GM19467 (cell line): ENCODE results near the gene EHBP1.

Experiments used
- ATAC-seq: cut with Tn5 transposase; IDR thresholded peaks from one replicate; pipeline ENCODE4 v1.9.1; 2021; ENCODE audit warnings: mild to moderate bottlenecking, moderate library complexity; ENCODE audit not compliant: unreplicated experiment

EHBP1 gene

DNA sequence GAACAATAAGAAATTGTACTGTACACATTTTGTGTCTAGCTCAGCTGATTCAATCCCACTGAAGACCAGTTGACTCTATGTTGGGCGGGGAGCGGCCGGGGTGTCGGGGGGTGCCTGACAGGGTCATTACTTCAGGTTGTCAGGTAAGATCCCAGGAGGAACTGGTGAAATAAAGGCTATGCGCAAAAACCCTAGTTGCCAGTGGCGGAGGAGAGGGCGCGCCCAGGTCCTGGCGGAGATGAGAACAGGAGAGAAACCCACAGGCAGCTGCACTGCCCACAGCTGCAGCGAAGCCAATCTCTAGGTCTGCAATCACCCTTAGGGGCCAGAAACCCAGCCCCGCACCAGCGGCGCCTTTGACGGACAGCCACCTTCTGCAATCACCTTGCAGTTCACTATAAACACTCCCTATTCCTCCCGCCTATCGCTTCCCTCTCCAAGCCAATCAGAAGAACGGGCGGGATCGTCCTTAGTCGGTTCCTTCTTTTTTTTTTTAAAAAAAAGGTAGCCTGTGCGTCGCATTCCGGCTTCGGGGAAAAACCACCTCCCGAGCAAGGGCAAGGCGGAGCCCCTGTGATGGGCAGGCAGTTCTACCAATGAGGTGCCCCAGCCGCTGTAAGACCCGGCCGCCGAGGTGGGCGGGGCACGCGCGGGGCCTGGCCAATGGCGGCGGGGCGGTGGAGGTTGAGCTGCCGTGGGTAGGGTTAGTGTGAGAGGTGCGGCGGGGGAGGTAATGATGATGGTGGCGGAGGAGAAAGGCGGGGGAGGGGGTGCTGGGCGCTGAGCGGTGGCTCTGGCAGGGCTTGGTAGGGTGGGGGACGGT lies at the start of gene EHBP1:
Gene EHBP1, plus strand, starts transcription at position 707 of the 823 bp plus-strand sequence. CDS start 1,479 bp downstream, outside the sequence.
- peak; percentile 95 for ATAC-seq

GRCh38 chr2:62657783-62658182 lies 47.7 kb upstream of the EHBP1 start:
- ATAC-seq: peak; percentile 48

GRCh38 chr2:62658891-62659290 lies 46.6 kb upstream of the EHBP1 start:
- ATAC-seq: no peak

DNA sequence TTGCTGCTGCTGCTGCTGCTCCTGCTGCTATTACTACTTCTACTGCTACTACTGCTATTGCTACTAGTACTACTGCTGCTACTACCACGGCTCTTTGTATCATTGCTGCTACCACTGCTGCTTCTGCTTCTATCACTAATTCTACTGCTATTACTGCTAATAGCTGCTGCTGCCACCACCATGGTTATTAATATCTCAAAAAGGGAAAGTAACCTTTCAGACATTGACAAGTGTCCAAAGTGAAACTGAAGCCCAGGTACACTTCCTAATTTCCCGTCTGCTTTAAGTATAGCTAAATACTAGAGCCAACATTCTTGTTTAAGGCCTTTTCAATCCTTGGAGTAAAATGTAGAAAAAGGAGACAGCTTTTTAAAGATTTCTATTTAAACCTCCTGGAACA lies 45.4 kb upstream of the EHBP1 start:
- ATAC-seq: peak; percentile 75

GRCh38 chr2:62660582-62661262 lies 44.8 kb upstream of the EHBP1 start:
- ATAC-seq: no peak

DNA sequence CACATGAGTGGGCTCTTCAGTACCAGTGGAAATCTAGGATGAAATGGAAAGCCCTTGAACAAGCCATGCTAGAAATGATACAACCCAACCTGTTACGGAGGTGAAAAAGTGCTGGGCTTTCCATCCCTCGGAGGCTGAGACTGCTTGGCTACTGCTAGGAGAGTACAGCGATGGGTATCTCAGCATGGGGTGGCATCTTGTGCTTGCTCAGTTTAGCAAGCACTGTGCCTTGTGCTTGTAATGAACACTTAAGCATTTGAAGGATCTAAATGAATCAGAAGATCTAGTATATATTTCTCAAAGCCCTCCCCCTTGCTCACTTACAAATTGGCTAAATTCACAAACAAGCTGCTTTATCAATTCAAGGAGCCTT lies 44.3 kb upstream of the EHBP1 start:
- ATAC-seq: no peak

GRCh38 chr2:62662131-62662530 lies 43.4 kb upstream of the EHBP1 start:
- ATAC-seq: no peak

DNA sequence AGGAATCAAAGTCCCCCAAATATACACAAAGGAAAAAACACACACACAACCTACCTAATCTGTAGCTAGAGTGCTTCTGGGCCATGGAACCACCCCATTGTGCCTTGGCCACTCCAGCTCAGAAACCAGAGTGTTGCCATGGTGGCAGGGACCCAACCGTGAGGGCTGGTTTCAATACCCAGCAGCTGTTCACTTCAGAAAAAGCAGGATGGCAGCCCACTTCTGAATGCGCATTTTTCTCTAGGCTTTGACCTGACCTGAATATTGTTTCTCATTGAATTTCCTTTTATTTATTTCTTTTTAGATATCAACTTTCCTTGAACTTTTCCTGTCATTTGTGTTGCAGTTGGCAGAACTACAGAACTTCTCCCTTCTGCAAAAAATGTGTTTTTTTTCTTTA lies 43.0 kb upstream of the EHBP1 start:
- no peak for ATAC-seq

- ATAC-seq: no peak
These were observed 42.1 kb upstream of the EHBP1 start for GRCh38 chr2:62663411-62663810.

DNA sequence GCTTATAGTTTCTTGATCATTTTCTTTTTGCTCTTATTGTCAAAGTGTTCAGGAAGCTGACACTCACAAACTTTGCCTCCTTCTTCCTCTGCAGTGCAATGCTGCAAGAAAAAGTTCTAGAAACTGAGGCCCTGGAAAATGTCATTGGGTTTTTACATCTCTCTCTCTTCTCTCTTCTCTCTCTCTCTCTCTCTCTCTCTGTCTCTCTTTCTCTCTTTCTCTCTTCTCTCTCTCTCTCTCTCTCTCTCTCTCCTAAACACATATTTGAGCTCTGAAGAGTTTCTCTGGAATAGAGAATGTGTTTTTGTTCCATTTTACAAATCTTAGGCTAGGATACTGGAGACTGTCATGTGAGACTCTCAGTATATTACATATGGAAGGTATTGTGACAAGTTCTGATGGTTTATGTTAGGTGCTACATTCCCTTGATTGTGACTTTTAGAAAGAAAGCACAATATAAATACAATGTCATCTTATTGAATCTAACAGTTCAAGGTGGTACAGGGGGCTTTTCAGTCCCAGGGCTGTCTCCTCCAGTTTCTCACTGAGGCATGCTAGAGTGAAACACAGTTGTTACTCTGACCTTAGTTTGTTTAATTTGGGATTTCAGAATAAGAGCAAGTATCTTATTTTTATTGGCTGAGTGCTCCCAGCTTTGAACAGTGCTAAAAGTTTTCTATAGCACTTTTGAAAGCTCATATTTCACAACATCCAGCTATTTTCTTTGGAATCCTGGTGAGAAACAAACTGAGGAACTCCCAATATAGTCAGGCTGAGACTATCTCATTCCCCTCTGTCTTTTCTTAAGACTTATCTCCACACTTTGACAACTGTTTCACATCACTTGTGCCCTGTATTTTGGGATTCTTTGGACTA lies 41.4 kb upstream of the EHBP1 start:
- ATAC-seq: no peak

GRCh38 chr2:62665446-62665845 lies 40.1 kb upstream of the EHBP1 start:
- ATAC-seq: no peak

DNA sequence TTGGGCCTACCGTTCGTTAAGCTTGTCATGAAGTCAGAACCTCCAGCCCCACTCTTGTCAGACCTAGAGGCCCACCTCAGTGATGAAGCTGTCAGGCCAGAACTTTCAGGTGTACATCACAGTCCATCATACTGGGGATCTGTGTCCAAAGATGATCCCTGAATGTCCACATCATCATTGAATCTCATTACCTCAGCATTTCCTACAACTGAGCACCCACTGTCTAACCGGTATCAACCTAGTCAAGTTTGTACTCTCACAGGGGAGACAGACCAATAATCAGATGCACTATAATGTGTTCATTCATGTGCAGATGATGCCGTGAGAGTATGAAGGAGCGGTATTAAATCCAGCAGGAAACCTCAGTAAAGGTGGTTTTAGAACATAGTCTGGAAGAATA lies 36.3 kb upstream of the EHBP1 start:
- no peak for ATAC-seq

DNA sequence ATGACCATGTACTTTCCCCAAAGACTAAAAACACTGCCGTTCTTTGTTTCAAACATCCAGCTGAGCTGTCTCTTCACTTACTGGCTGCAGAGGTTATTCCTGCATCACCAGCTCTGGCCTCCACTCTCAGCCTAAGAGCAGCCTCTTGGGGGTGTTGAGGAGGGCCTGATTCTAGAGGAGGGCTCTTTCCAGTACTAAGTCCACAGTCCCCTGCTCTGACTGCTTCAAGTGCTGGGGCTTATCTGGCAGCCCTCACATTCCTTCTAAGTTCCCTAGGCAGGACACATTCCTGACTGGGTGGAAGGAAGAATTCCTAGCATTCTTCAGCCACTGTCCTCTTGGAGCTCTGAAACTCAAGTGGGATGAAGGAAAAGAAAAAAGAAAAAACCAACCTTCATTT lies 32.9 kb upstream of the EHBP1 start:
- ATAC-seq: no peak

GRCh38 chr2:62675062-62675461 lies 30.5 kb upstream of the EHBP1 start:
- ATAC-seq: no peak

GRCh38 chr2:62685256-62685655 lies 20.3 kb upstream of the EHBP1 start:
- no peak for ATAC-seq

- no peak for ATAC-seq
These were observed 19.4 kb upstream of the EHBP1 start for GRCh38 chr2:62686012-62686685.

DNA sequence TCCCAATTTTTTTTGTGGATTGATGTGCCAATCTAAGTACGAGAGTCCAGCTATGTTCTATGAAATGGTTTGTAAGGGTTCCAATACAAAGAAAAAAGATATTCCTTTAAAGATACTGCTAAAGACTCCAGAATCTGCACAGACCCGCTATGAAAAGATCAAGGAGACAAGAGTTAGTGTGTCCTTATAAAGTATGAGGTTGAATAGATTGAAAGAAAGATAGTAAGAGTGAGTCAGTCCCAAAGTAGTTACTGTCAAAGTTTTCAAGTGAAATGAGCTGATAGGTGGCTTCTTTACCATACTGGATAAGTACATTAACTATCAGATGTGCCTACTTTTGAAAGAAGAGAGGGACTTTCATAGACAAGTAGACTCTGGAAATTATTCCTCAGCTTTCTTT lies 17.9 kb upstream of the EHBP1 start:
- ATAC-seq: no peak

- ATAC-seq: no peak
These were observed 16.7 kb upstream of the EHBP1 start for GRCh38 chr2:62688771-62689170.

DNA sequence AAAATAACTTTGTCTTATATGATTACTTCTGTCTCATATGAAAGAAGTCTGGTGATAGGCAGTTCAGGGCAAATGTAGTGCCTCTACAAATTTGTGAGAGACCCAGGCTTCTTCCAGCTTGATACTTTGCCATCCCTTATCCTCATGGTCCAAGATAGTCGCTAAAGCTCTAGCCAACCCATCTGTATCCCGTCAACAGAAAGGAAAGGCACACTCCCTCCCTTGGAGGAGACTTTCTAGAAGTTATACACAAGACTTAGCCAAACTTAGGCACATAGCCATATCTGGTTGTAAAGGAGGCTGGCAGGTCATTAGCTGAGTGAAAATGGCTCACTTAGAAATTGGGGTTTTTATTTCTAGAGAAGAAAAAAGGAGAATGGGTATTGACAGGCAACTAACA lies 14.3 kb upstream of the EHBP1 start:
- no peak for ATAC-seq

DNA sequence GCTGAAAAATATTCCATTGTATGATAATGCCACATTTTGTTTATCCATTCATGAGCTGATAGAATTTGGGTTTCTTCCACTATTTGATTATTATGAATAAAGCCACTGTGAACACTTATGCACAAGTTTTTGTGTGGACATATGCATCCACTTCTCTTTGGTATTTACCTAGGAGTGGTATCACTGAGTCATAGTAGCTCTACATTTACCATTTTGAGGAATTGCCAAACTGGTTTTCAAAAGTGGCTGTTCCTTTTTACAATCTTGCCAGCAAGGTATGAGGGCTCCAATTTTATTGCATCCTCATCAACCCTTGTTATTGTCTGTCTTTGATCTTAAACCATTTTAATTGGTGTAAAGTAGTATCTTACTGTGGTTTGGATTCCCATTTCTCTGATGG lies 13.3 kb upstream of the EHBP1 start:
- ATAC-seq: no peak

GRCh38 chr2:62698653-62699052 lies 6.9 kb upstream of the EHBP1 start:
- ATAC-seq: no peak
